ENCODE measurements around the gene SKI. TPM values are rescaled to one million over a fixed set of nuclear protein-coding genes. Genes with fewer than 3 reads are reported as not detected.

Gene SKI
- total and polyA plus RNA-seq, 9 of the 15 experiments (the other 6 are each of a cell fraction or from before 2014, with no cell fraction given) = 0.10 to 60.5 (median 4.6) TPM

DNA sequence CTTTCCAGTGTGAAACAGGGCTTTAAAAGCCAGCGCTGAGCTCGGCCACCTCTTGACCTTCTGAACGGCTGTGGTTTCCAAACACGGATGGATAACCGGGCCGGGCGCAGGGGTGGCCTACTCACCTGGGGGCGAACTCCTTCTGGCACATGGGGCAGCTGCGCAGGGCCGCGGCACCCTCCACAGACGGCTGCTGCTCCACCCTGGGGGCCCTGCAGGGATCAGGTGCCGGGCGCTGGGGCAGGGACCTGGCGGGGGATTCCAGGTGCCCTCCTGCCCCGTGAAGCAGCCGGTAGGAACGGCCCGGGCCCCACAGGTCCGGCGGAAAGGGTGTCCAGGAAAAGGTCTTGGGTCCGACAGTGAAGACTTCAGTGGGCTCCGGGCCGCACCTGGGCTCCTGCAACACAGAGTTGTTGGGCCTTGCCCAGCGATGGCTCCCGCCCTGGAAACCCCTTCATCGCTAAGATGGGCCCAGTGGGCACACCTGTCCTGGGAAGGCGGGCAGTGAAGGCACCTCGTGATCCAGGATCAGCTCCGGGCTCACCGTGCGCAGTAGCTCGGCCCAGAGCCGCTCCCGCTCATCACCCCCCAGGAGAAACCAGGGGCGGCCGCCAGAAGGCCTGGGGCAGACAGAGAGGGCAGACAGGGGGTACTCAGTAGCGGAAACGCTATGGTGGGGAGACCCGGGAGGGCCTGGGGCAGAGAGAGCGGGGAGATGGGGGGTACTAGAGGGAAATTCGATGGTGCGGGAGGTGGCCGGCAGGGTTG is 34.4 kb upstream of the SKI start (continued):
- peak; percentile 29; the same call in 1 of the 2 replicates for TF ChIP-seq NR3C1 (CRISPR knock-in tag; IDR thresholded peaks at IDR 0.05)
- TF ChIP-seq ZNF121 (CRISPR knock-in tag; conservative IDR thresholded peaks at IDR 0.05) = no peak
- TF ChIP-seq EP400 (IDR thresholded peaks at IDR 0.05) = peak; percentile 24; the same call in 1 of the 2 replicates
- TF ChIP-seq STAG1 (CRISPR knock-in tag; IDR thresholded peaks at IDR 0.05; ENCODE audit: borderline replicate concordance) = peak; percentile 20; the same call in 1 of the 2 replicates
- 0 out of 2 replicates have a peak, but pooled peaks have one; percentile 22 for TF ChIP-seq GATA2 (CRISPR knock-in tag; IDR thresholded peaks at IDR 0.05)
- TF ChIP-seq, protein P1, sequence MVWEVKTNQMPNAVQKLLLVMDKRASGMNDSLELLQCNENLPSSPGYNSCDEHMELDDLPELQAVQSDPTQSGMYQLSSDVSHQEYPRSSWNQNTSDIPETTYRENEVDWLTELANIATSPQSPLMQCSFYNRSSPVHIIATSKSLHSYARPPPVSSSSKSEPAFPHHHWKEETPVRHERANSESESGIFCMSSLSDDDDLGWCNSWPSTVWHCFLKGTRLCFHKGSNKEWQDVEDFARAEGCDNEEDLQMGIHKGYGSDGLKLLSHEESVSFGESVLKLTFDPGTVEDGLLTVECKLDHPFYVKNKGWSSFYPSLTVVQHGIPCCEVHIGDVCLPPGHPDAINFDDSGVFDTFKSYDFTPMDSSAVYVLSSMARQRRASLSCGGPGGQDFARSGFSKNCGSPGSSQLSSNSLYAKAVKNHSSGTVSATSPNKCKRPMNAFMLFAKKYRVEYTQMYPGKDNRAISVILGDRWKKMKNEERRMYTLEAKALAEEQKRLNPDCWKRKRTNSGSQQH (CRISPR knock-in tag; IDR thresholded peaks at IDR 0.05) = no peak
- no peak for TF ChIP-seq IFI16 (CRISPR knock-in tag; IDR thresholded peaks at IDR 0.05)
- peak; percentile 78; the same call in 1 of the 2 replicates for TF ChIP-seq CBFB (CRISPR knock-in tag; IDR thresholded peaks at IDR 0.05)
- TF ChIP-seq SMAD2 (IDR thresholded peaks at IDR 0.05; ENCODE audit: low read depth, low read length) = no peak
- TF ChIP-seq, protein P2, sequence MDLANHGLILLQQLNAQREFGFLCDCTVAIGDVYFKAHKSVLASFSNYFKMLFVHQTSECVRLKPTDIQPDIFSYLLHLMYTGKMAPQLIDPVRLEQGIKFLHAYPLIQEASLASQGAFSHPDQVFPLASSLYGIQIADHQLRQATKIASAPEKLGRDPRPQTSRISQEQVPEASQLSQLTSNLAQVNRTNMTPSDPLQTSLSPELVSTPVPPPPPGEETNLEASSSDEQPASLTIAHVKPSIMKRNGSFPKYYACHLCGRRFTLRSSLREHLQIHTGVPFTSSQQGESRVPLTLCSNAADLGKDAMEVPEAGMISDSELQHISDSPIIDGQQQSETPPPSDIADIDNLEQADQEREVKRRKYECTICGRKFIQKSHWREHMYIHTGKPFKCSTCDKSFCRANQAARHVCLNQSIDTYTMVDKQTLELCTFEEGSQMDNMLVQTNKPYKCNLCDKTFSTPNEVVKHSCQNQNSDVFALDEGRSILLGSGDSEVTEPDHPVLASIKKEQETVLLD (IDR thresholded peaks at IDR 0.05) = 0 out of 2 replicates have a peak, but pooled peaks have one; percentile 23
- peak; percentile 67; the same call in 1 of the 2 replicates for TF ChIP-seq ZBTB7A (IDR thresholded peaks at IDR 0.05; ENCODE audit: borderline replicate concordance, control insufficient read depth, low read depth, low read length)
- TF ChIP-seq, protein P3, sequence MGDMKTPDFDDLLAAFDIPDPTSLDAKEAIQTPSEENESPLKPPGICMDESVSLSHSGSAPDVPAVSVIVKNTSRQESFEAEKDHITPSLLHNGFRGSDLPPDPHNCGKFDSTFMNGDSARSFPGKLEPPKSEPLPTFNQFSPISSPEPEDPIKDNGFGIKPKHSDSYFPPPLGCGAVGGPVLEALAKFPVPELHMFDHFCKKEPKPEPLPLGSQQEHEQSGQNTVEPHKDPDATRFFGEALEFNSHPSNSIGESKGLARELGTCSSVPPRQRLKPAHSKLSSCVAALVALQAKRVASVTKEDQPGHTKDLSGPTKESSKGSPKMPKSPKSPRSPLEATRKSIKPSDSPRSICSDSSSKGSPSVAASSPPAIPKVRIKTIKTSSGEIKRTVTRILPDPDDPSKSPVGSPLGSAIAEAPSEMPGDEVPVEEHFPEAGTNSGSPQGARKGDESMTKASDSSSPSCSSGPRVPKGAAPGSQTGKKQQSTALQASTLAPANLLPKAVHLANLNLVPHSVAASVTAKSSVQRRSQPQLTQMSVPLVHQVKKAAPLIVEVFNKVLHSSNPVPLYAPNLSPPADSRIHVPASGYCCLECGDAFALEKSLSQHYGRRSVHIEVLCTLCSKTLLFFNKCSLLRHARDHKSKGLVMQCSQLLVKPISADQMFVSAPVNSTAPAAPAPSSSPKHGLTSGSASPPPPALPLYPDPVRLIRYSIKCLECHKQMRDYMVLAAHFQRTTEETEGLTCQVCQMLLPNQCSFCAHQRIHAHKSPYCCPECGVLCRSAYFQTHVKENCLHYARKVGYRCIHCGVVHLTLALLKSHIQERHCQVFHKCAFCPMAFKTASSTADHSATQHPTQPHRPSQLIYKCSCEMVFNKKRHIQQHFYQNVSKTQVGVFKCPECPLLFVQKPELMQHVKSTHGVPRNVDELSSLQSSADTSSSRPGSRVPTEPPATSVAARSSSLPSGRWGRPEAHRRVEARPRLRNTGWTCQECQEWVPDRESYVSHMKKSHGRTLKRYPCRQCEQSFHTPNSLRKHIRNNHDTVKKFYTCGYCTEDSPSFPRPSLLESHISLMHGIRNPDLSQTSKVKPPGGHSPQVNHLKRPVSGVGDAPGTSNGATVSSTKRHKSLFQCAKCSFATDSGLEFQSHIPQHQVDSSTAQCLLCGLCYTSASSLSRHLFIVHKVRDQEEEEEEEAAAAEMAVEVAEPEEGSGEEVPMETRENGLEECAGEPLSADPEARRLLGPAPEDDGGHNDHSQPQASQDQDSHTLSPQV (IDR thresholded peaks at IDR 0.05) = peak; percentile 73
- TF ChIP-seq ZC3H4 (CRISPR knock-in tag; IDR thresholded peaks at IDR 0.05; ENCODE audit: borderline replicate concordance) = 0 out of 2 replicates have a peak, but pooled peaks have one; percentile 32
- no peak for TF ChIP-seq COPS2 (conservative IDR thresholded peaks at IDR 0.05)
- TF ChIP-seq, protein P4, sequence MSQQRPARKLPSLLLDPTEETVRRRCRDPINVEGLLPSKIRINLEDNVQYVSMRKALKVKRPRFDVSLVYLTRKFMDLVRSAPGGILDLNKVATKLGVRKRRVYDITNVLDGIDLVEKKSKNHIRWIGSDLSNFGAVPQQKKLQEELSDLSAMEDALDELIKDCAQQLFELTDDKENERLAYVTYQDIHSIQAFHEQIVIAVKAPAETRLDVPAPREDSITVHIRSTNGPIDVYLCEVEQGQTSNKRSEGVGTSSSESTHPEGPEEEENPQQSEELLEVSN (IDR thresholded peaks at IDR 0.05; ENCODE audit: borderline replicate concordance in 1 of 2, extremely low read depth in 1 of 2, insufficient read depth in 1 of 2, insufficient read length in 1 of 2, low read depth in 1 of 2, low read length in 1 of 2, poor library complexity in 1 of 2, severe bottlenecking in 1 of 2) = peak in 1 of 2 experiments; percentile 49
- no peak for TF ChIP-seq NFRKB (IDR thresholded peaks at IDR 0.05; ENCODE audit: low read depth)
- no peak for TF ChIP-seq ZNF561 (CRISPR knock-in tag; conservative IDR thresholded peaks at IDR 0.05)
- peak; percentile 53; the same call in 1 of the 2 replicates for TF ChIP-seq NR1H2 (CRISPR knock-in tag; IDR thresholded peaks at IDR 0.05)

All from K562 (cell line).